ENCODE data around the gene NAGA.

The NAGA gene

GRCh38 chr22:42067671-42068251 lies 2.9 kb downstream of the NAGA start:
- Mint-ChIP-seq H3K4me1 (peaks cover 17% of the 10 kb centered on the region), H3K4me3 (no peak overlapping the region), H3K36me3 (ENCODE audit: low read depth) (peaks cover 6% of the 10 kb centered on the region), H3K9me3 (no peaks in the 10 kb centered on the region), H3K27me3 (no peaks in the 10 kb centered on the region), H3K27ac (no peak overlapping the region)
- DNase-seq (no peak), ATAC-seq (no peak)

- Mint-ChIP-seq H3K27ac (no peak overlapping the region), H3K36me3 (ENCODE audit: low read depth) (peaks cover 9% of the 10 kb centered on the region)
These were observed 3.7 kb downstream of the NAGA start for GRCh38 chr22:42066937-42067336.

GRCh38 chr22:42066126-42066761 lies 4.4 kb downstream of the NAGA start:
- Mint-ChIP-seq H3K36me3 (ENCODE audit: low read depth) (peaks cover 9% of the 10 kb centered on the region), H3K9me3 (no peaks in the 10 kb centered on the region), H3K4me3 (no peak overlapping the region), H3K4me1 (peaks cover 11% of the 10 kb centered on the region), H3K27ac (no peak overlapping the region), H3K27me3 (no peaks in the 10 kb centered on the region)
- DNase-seq (no peak), ATAC-seq (no peak)

More at GRCh38 chr22:42066937-42067336, 3.7 kb downstream of the NAGA start:
- peaks cover 17% of the 10 kb centered on the region for H3K4me1 Mint-ChIP-seq
- DNase-seq (no peak), ATAC-seq (no peak)
- H3K4me3 Mint-ChIP-seq: no peak overlapping the region
- H3K27me3 Mint-ChIP-seq: no peaks in the 10 kb centered on the region
- H3K9me3 Mint-ChIP-seq: no peaks in the 10 kb centered on the region

- Mint-ChIP-seq H3K4me1 (peaks cover 5% of the 10 kb centered on the region), H3K27me3 (no peaks in the 10 kb centered on the region), H3K27ac (no peak overlapping the region), H3K36me3 (ENCODE audit: low read depth) (peaks cover 13% of the 10 kb centered on the region), H3K4me3 (no peak overlapping the region), H3K9me3 (no peaks in the 10 kb centered on the region)
- ATAC-seq (no peak), DNase-seq (no peak)
These were observed 5.0 kb downstream of the NAGA start for GRCh38 chr22:42065438-42066125.

GRCh38 chr22:42064629-42065028 lies 6.0 kb downstream of the NAGA start:
- DNase-seq (no peak), ATAC-seq (no peak)
- Mint-ChIP-seq H3K4me1 (no peaks in the 10 kb centered on the region), H3K4me3 (no peak overlapping the region), H3K27ac (no peak overlapping the region), H3K27me3 (no peaks in the 10 kb centered on the region), H3K36me3 (ENCODE audit: low read depth) (peaks cover 17% of the 10 kb centered on the region), H3K9me3 (no peaks in the 10 kb centered on the region)

GRCh38 chr22:42062506-42063170 lies 8.0 kb downstream of the NAGA start:
- no peak for ATAC-seq
- H3K4me1 Mint-ChIP-seq: no peaks in the 10 kb centered on the region
- H3K27ac Mint-ChIP-seq: no peak overlapping the region
- no peak overlapping the region for H3K4me3 Mint-ChIP-seq
- no peaks in the 10 kb centered on the region for H3K27me3 Mint-ChIP-seq
- DNase-seq: no peak
- peaks cover 32% of the 10 kb centered on the region for H3K36me3 Mint-ChIP-seq (ENCODE audit: low read depth)
- peaks cover 6% of the 10 kb centered on the region for H3K9me3 Mint-ChIP-seq

GRCh38 chr22:42061041-42061440 lies 9.6 kb downstream of the NAGA start:
- no peaks in the 10 kb centered on the region for H3K27me3 Mint-ChIP-seq
- no peaks in the 10 kb centered on the region for H3K4me1 Mint-ChIP-seq
- no peak overlapping the region for H3K27ac Mint-ChIP-seq
- peaks cover 19% of the 10 kb centered on the region for H3K9me3 Mint-ChIP-seq
- H3K4me3 Mint-ChIP-seq: no peak overlapping the region
- DNase-seq (no peak), ATAC-seq (peak; percentile 36)
- H3K36me3 Mint-ChIP-seq (ENCODE audit: low read depth): peaks cover 38% of the 10 kb centered on the region

GRCh38 chr22:42060489-42060888 lies 10.1 kb downstream of the NAGA start:
- Mint-ChIP-seq H3K27ac (no peak overlapping the region), H3K9me3 (peaks cover 19% of the 10 kb centered on the region), H3K4me3 (no peak overlapping the region), H3K4me1 (no peaks in the 10 kb centered on the region), H3K27me3 (no peaks in the 10 kb centered on the region), H3K36me3 (ENCODE audit: low read depth) (peaks cover 38% of the 10 kb centered on the region)
- ATAC-seq: no peak
- no peak for DNase-seq

- no peaks in the 10 kb centered on the region for H3K27me3 Mint-ChIP-seq
- DNase-seq: no peak
- H3K4me3 Mint-ChIP-seq: no peak overlapping the region
- no peaks in the 10 kb centered on the region for H3K4me1 Mint-ChIP-seq
- ATAC-seq: no peak
- H3K27ac Mint-ChIP-seq: no peak overlapping the region
- peaks cover 19% of the 10 kb centered on the region for H3K9me3 Mint-ChIP-seq
- peaks cover 32% of the 10 kb centered on the region for H3K36me3 Mint-ChIP-seq (ENCODE audit: low read depth)
These were observed 13.7 kb downstream of the NAGA start for GRCh38 chr22:42056757-42057511.

GRCh38 chr22:42052765-42053164 lies 17.8 kb downstream of the NAGA start:
- DNase-seq (no peak), ATAC-seq (no peak)
- Mint-ChIP-seq H3K9me3 (peaks cover 13% of the 10 kb centered on the region), H3K4me1 (no peaks in the 10 kb centered on the region), H3K27me3 (no peaks in the 10 kb centered on the region), H3K4me3 (no peak overlapping the region), H3K36me3 (ENCODE audit: low read depth) (peaks cover 8% of the 10 kb centered on the region), H3K27ac (no peak overlapping the region)

- Mint-ChIP-seq H3K9me3 (no peaks in the 10 kb centered on the region), H3K4me3 (no peak overlapping the region), H3K27me3 (no peaks in the 10 kb centered on the region), H3K27ac (no peak overlapping the region), H3K36me3 (ENCODE audit: low read depth) (no peaks in the 10 kb centered on the region), H3K4me1 (no peaks in the 10 kb centered on the region)
- no peak for DNase-seq
- ATAC-seq: no peak
These were observed 19.9 kb downstream of the NAGA start for GRCh38 chr22:42050641-42051180.

GRCh38 chr22:42041784-42042183 lies 28.8 kb downstream of the NAGA start:
- Mint-ChIP-seq H3K36me3 (ENCODE audit: low read depth) (peaks cover 8% of the 10 kb centered on the region), H3K27ac (no peak overlapping the region), H3K4me3 (no peak overlapping the region), H3K4me1 (no peaks in the 10 kb centered on the region), H3K27me3 (no peaks in the 10 kb centered on the region), H3K9me3 (peaks cover 19% of the 10 kb centered on the region)
- no peak for ATAC-seq
- DNase-seq: no peak

- Mint-ChIP-seq H3K27me3 (no peaks in the 10 kb centered on the region), H3K36me3 (ENCODE audit: low read depth) (peaks cover 10% of the 10 kb centered on the region), H3K4me3 (no peak overlapping the region), H3K27ac (no peak overlapping the region), H3K4me1 (no peaks in the 10 kb centered on the region), H3K9me3 (peaks cover 24% of the 10 kb centered on the region)
- no peak for ATAC-seq
- DNase-seq: no peak
These were observed 31.3 kb downstream of the NAGA start for GRCh38 chr22:42039271-42039670.

- DNase-seq (no peak), ATAC-seq (no peak)
- Mint-ChIP-seq H3K4me1 (peaks cover 16% of the 10 kb centered on the region), H3K27ac (no peak overlapping the region), H3K36me3 (ENCODE audit: low read depth) (peaks cover 6% of the 10 kb centered on the region), H3K27me3 (no peaks in the 10 kb centered on the region), H3K4me3 (no peak overlapping the region), H3K9me3 (peaks cover 17% of the 10 kb centered on the region)
These were observed 35.4 kb downstream of the NAGA start for GRCh38 chr22:42035256-42035655.

All from activated naive CD8-positive, alpha-beta T cell treated with anti-CD3 and anti-CD28 coated beads, Interleukin-2, amount 50 U/mL, for 24 hours (primary cell).